GM12878 (cell line): ENCODE data around the gene LCOR. TPM values are rescaled to one million over a fixed set of nuclear protein-coding genes. Genes with fewer than 3 reads are reported as not detected.

ENCODE experiments used
- CBFB ChIP-seq: IDR thresholded peaks from 2 replicates; pipeline ENCODE4 v1.6.1; 2016; ENCODE audit warnings: antibody characterized with exemption, low read depth
- JUNB ChIP-seq: IDR thresholded peaks from 2 replicates; pipeline ENCODE4 v1.6.1; 2016; ENCODE audit warnings: antibody characterized with exemption, mild to moderate bottlenecking
- PAX5 ChIP-seq: IDR thresholded peaks from 2 replicates; pipeline ENCODE4 v1.6.1; 2011; ENCODE audit warnings: low read depth, low read length, borderline replicate concordance
- PAX8 ChIP-seq: fragments of 450-650 bp; IDR thresholded peaks from 2 replicates; pipeline ENCODE4 v1.6.1; 2017; ENCODE audit warnings: mild to moderate bottlenecking, moderate library complexity
- RAD51 ChIP-seq: fragments of 450-650 bp; IDR thresholded peaks from 2 replicates; pipeline ENCODE4 v1.6.1; 2016; ENCODE audit warnings: moderate library complexity, mild to moderate bottlenecking, inconsistent platforms
- RB1 ChIP-seq: fragments of 450-650 bp; formaldehyde crosslinking; IDR thresholded peaks from 2 replicates; pipeline ENCODE4 v1.6.1; 2017; ENCODE audit warnings: mild to moderate bottlenecking, borderline replicate concordance
- SIX5 ChIP-seq: IDR thresholded peaks from 2 replicates; pipeline ENCODE4 v1.6.1; 2011; ENCODE audit warnings: mild to moderate bottlenecking, low read depth, low read length, moderate library complexity; ENCODE audit not compliant: severe bottlenecking
- SMARCA5 ChIP-seq: fragments of 450-650 bp; IDR thresholded peaks from 2 replicates; pipeline ENCODE4 v1.6.1; 2017; ENCODE audit warnings: mild to moderate bottlenecking
- SP1 ChIP-seq: IDR thresholded peaks from one replicate; pipeline ENCODE4 v1.6.1; 2011; ENCODE audit warnings: low read depth, low read length
- SPI1 ChIP-seq: IDR thresholded peaks from 2 replicates; pipeline ENCODE4 v1.6.1; 2011; ENCODE audit warnings: low read depth, mild to moderate bottlenecking, low read length, moderate library complexity, borderline replicate concordance; ENCODE audit not compliant: insufficient read depth
- ZNF207 ChIP-seq: fragments of 450-650 bp; IDR thresholded peaks from 2 replicates; pipeline ENCODE4 v1.6.1; 2014; ENCODE audit warnings: antibody characterized with exemption, mild to moderate bottlenecking, borderline replicate concordance
- polyA plus RNA-seq, 11 experiments: library from polyadenylated mRNA; depleted of rRNA in 4 of 11; unstranded in 6 of 11; stranded (reverse) in 5 of 11; fragments of >200 nt; fragmentation: Nextera tagmentation in 4 of 11; fragmentation: Illumina TruSeq in 1 of 11; extraction: Ambion mirVana in 4 of 11; extraction: Trizol in 1 of 11; gene quantifications; 1 replicate in 1 of 11; 2 replicates in 10 of 11; pipeline versions ENCODE4 v1.2.1 to v1.2.3, GENCODE V29; 2011 to 2016; ENCODE audit warnings: inconsistent platforms in 2 of 11, missing spikeins in 2 of 11, low read depth in 1 of 11
- total RNA-seq, 4 experiments: library from RNA; depleted of rRNA in 3 of 4; stranded (reverse); fragments of >200 nt in 3 of 4; fragmentation: Illumina TruSeq in 1 of 4; extraction: Trizol in 1 of 4; gene quantifications; 2 replicates each; pipeline versions ENCODE4 v1.2.1 to v1.2.3, GENCODE V29; 2013 to 2021
- TF ChIP-seq, protein P1 (sequence below): fragments of 450-650 bp; formaldehyde crosslinking; IDR thresholded peaks from 2 replicates; pipeline ENCODE4 v1.5.0; 2022; ENCODE audit warnings: mild to moderate bottlenecking, missing genetic modification characterization
- TF ChIP-seq, protein P2 (sequence below): IDR thresholded peaks from 2 replicates; pipeline ENCODE4 v1.6.1; 2012; ENCODE audit warnings: improper control_type of control experiment, low read depth, low read length; ENCODE audit not compliant: insufficient replicate concordance
- TF ChIP-seq, protein P3 (sequence below): fragments of 450-650 bp; IDR thresholded peaks from 2 replicates; pipeline ENCODE4 v1.6.1; 2018; ENCODE audit warnings: borderline replicate concordance, mild to moderate bottlenecking; ENCODE audit not compliant: partially characterized antibody
- TF ChIP-seq, protein P4 (sequence below): fragments of 450-650 bp; formaldehyde crosslinking; IDR thresholded peaks from 2 replicates; pipeline ENCODE4 v1.4.0; 2020; ENCODE audit warnings: mild to moderate bottlenecking, moderate library complexity

LCOR gene
- total and polyA plus RNA-seq, 10 of the 15 experiments (the other 5 are each of a cell fraction or from before 2014, with no cell fraction given), result 1.6 to 22.0 (median 13.2) TPM

DNA sequence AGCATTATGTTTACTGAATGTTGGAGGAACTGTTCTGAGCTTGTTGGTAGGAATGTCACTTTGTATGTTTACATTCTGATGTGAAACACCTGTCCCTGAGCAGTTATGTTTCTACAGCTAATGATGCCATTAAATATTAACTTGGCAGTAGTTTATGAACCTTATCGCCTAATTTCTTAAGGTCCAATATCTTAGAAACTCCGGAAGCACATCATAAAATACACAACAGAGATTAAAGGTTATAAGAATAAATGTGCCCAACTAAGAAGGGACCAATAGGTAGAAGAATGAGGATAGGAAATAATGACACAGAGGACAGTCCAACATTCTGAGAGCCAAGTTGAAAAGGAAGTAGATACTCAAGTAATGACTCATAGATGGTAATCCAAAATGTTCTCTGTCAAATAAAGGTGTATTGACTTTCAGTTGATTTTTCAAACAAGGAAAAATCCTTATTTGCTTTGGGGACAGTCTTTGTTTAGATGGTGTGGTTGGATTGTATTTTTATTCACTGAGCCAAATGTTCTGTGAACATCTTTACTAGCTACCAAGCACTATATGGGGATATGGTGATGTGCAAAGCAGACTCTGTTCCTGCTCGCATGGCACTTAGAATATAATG is 31.9 kb downstream of the LCOR start (continued):
- TF ChIP-seq, protein P1, sequence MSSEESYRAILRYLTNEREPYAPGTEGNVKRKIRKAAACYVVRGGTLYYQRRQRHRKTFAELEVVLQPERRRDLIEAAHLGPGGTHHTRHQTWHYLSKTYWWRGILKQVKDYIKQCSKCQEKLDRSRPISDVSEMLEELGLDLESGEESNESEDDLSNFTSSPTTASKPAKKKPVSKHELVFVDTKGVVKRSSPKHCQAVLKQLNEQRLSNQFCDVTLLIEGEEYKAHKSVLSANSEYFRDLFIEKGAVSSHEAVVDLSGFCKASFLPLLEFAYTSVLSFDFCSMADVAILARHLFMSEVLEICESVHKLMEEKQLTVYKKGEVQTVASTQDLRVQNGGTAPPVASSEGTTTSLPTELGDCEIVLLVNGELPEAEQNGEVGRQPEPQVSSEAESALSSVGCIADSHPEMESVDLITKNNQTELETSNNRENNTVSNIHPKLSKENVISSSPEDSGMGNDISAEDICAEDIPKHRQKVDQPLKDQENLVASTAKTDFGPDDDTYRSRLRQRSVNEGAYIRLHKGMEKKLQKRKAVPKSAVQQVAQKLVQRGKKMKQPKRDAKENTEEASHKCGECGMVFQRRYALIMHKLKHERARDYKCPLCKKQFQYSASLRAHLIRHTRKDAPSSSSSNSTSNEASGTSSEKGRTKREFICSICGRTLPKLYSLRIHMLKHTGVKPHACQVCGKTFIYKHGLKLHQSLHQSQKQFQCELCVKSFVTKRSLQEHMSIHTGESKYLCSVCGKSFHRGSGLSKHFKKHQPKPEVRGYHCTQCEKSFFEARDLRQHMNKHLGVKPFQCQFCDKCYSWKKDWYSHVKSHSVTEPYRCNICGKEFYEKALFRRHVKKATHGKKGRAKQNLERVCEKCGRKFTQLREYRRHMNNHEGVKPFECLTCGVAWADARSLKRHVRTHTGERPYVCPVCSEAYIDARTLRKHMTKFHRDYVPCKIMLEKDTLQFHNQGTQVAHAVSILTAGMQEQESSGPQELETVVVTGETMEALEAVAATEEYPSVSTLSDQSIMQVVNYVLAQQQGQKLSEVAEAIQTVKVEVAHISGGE (CRISPR knock-in tag), result no peak
- TF ChIP-seq SIX5 (no peak), ZNF207 (no peak), SMARCA5 (peak; percentile 14; the same call in 1 of the 2 replicates), PAX5 (no peak), RAD51 (no peak), SPI1 (no peak), PAX8 (no peak), RB1 (0 out of 2 replicates have a peak, but pooled peaks have one; percentile 30), JUNB (peak; percentile 77), CBFB (no peak), SP1 (no peak)
- TF ChIP-seq, protein P2, sequence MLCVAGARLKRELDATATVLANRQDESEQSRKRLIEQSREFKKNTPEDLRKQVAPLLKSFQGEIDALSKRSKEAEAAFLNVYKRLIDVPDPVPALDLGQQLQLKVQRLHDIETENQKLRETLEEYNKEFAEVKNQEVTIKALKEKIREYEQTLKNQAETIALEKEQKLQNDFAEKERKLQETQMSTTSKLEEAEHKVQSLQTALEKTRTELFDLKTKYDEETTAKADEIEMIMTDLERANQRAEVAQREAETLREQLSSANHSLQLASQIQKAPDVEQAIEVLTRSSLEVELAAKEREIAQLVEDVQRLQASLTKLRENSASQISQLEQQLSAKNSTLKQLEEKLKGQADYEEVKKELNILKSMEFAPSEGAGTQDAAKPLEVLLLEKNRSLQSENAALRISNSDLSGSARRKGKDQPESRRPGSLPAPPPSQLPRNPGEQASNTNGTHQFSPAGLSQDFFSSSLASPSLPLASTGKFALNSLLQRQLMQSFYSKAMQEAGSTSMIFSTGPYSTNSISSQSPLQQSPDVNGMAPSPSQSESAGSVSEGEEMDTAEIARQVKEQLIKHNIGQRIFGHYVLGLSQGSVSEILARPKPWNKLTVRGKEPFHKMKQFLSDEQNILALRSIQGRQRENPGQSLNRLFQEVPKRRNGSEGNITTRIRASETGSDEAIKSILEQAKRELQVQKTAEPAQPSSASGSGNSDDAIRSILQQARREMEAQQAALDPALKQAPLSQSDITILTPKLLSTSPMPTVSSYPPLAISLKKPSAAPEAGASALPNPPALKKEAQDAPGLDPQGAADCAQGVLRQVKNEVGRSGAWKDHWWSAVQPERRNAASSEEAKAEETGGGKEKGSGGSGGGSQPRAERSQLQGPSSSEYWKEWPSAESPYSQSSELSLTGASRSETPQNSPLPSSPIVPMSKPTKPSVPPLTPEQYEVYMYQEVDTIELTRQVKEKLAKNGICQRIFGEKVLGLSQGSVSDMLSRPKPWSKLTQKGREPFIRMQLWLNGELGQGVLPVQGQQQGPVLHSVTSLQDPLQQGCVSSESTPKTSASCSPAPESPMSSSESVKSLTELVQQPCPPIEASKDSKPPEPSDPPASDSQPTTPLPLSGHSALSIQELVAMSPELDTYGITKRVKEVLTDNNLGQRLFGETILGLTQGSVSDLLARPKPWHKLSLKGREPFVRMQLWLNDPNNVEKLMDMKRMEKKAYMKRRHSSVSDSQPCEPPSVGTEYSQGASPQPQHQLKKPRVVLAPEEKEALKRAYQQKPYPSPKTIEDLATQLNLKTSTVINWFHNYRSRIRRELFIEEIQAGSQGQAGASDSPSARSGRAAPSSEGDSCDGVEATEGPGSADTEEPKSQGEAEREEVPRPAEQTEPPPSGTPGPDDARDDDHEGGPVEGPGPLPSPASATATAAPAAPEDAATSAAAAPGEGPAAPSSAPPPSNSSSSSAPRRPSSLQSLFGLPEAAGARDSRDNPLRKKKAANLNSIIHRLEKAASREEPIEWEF, result no peak
- TF ChIP-seq, protein P3, sequence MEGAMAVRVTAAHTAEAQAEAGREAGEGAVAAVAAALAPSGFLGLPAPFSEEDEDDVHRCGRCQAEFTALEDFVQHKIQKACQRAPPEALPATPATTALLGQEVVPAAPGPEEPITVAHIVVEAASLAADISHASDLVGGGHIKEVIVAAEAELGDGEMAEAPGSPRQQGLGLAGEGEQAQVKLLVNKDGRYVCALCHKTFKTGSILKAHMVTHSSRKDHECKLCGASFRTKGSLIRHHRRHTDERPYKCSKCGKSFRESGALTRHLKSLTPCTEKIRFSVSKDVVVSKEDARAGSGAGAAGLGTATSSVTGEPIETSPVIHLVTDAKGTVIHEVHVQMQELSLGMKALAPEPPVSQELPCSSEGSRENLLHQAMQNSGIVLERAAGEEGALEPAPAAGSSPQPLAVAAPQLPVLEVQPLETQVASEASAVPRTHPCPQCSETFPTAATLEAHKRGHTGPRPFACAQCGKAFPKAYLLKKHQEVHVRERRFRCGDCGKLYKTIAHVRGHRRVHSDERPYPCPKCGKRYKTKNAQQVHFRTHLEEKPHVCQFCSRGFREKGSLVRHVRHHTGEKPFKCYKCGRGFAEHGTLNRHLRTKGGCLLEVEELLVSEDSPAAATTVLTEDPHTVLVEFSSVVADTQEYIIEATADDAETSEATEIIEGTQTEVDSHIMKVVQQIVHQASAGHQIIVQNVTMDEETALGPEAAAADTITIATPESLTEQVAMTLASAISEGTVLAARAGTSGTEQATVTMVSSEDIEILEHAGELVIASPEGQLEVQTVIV, result no peak
- TF ChIP-seq, protein P4, sequence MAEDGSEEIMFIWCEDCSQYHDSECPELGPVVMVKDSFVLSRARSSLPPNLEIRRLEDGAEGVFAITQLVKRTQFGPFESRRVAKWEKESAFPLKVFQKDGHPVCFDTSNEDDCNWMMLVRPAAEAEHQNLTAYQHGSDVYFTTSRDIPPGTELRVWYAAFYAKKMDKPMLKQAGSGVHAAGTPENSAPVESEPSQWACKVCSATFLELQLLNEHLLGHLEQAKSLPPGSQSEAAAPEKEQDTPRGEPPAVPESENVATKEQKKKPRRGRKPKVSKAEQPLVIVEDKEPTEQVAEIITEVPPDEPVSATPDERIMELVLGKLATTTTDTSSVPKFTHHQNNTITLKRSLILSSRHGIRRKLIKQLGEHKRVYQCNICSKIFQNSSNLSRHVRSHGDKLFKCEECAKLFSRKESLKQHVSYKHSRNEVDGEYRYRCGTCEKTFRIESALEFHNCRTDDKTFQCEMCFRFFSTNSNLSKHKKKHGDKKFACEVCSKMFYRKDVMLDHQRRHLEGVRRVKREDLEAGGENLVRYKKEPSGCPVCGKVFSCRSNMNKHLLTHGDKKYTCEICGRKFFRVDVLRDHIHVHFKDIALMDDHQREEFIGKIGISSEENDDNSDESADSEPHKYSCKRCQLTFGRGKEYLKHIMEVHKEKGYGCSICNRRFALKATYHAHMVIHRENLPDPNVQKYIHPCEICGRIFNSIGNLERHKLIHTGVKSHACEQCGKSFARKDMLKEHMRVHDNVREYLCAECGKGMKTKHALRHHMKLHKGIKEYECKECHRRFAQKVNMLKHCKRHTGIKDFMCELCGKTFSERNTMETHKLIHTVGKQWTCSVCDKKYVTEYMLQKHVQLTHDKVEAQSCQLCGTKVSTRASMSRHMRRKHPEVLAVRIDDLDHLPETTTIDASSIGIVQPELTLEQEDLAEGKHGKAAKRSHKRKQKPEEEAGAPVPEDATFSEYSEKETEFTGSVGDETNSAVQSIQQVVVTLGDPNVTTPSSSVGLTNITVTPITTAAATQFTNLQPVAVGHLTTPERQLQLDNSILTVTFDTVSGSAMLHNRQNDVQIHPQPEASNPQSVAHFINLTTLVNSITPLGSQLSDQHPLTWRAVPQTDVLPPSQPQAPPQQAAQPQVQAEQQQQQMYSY, result no peak
